ENCODE results near the gene SLC39A13.

SLC39A13 gene

GRCh38 chr11:47411884-47412746 is 3.7 kb downstream of the SLC39A13 start:
- peak overlapping the region; percentile 9 to 45 for H3K27ac ChIP-seq
- TF ChIP-seq, protein P1, sequence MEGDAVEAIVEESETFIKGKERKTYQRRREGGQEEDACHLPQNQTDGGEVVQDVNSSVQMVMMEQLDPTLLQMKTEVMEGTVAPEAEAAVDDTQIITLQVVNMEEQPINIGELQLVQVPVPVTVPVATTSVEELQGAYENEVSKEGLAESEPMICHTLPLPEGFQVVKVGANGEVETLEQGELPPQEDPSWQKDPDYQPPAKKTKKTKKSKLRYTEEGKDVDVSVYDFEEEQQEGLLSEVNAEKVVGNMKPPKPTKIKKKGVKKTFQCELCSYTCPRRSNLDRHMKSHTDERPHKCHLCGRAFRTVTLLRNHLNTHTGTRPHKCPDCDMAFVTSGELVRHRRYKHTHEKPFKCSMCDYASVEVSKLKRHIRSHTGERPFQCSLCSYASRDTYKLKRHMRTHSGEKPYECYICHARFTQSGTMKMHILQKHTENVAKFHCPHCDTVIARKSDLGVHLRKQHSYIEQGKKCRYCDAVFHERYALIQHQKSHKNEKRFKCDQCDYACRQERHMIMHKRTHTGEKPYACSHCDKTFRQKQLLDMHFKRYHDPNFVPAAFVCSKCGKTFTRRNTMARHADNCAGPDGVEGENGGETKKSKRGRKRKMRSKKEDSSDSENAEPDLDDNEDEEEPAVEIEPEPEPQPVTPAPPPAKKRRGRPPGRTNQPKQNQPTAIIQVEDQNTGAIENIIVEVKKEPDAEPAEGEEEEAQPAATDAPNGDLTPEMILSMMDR (IDR thresholded peaks at IDR 0.05): peak; percentile 44 to 64
- DNase-seq: no peak
- peaks cover 19 to 82% (median 66%) of the 10 kb centered on the region in 4 donors for H3K4me1 ChIP-seq
- intact Hi-C loops (cut with DNase I; ENCODE audit: low total_unique reads): loop anchor here (10.0 kb wide), 2 partner anchors 163 to 237 kb away; partner anchors contain the start of genes ARFGAP2, KBTBD4 and NDUFS3
- H3K4me3 ChIP-seq: no peak overlapping the region
- no peaks in the 10 kb centered on the region for H3K9me3 ChIP-seq
- H3K36me3 ChIP-seq: peaks cover 14 to 50% (median 49%) of the 10 kb centered on the region in 3 donors
- no peaks in the 10 kb centered on the region for H3K27me3 ChIP-seq

GRCh38 chr11:47413351-47413750 is 5.0 kb downstream of the SLC39A13 start:
- H3K27ac ChIP-seq: peak overlapping the region; percentile 83 to 86
- H3K36me3 ChIP-seq: peaks cover 21 to 62% (median 61%) of the 10 kb centered on the region in 3 donors
- H3K9me3 ChIP-seq: no peaks in the 10 kb centered on the region
- no peak for DNase-seq
- H3K4me1 ChIP-seq: peaks cover 18 to 77% (median 61%) of the 10 kb centered on the region in 4 donors
- H3K4me3 ChIP-seq: no peak overlapping the region
- H3K27me3 ChIP-seq: no peaks in the 10 kb centered on the region
- intact Hi-C loops (cut with DNase I; ENCODE audit: low total_unique reads): loop anchor here (10.0 kb wide), 2 partner anchors 161 to 239 kb away; partner anchors contain the start of genes ARFGAP2, KBTBD4 and NDUFS3
- TF ChIP-seq, protein P1 (IDR thresholded peaks at IDR 0.05): no peak

GRCh38 chr11:47413908-47414684 is 5.7 kb downstream of the SLC39A13 start:
- H3K27me3 ChIP-seq: no peaks in the 10 kb centered on the region
- no peaks in the 10 kb centered on the region for H3K9me3 ChIP-seq
- no peak for DNase-seq
- TF ChIP-seq, protein P1 (IDR thresholded peaks at IDR 0.05): no peak
- H3K27ac ChIP-seq: peak overlapping the region; percentile 83 to 86
- intact Hi-C loops (cut with DNase I; ENCODE audit: low total_unique reads): loop anchor here (10.0 kb wide), 2 partner anchors 161 to 239 kb away; partner anchors contain the start of genes ARFGAP2, KBTBD4 and NDUFS3
- peaks cover 28 to 69% (median 68%) of the 10 kb centered on the region in 3 donors for H3K36me3 ChIP-seq
- no peak overlapping the region for H3K4me3 ChIP-seq
- peaks cover 16 to 77% (median 59%) of the 10 kb centered on the region in 4 donors for H3K4me1 ChIP-seq

DNA sequence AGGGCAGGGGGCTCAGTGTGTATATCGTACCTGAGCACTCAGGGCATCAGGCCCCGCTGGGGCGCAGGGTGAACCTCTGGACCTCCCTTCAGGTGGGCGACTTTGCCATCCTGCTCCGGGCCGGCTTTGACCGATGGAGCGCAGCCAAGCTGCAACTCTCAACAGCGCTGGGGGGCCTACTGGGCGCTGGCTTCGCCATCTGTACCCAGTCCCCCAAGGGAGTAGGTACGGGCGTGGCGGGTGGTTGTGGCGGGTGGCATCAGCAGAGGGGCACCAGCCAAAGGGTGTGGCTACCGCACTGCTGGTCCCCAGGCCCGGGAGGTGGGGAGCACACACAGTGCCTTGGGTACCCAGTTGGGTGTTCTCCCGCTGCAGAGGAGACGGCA is 6.3 kb downstream of the SLC39A13 start:
- Histone ChIP-seq H3K9me3 (no peaks in the 10 kb centered on the region), H3K27me3 (no peaks in the 10 kb centered on the region), H3K4me3 (no peak overlapping the region), H3K4me1 (peaks cover 10 to 71% (median 53%) of the 10 kb centered on the region in 4 donors), H3K27ac (peak overlapping the region; percentile 83 to 86), H3K36me3 (peaks cover 32 to 73% (median 73%) of the 10 kb centered on the region in 3 donors)
- DNase-seq: peak in 1 of 2 donors; percentile 70
- intact Hi-C loops (cut with DNase I; ENCODE audit: low total_unique reads): loop anchor here (10.0 kb wide), 2 partner anchors 160 to 240 kb away; partner anchors contain the start of genes ARFGAP2, KBTBD4 and NDUFS3
- TF ChIP-seq, protein P1 (IDR thresholded peaks at IDR 0.05): no peak
